ENCODE data around the gene FUT8. TPM values are rescaled to one million over a fixed set of nuclear protein-coding genes. Genes with fewer than 3 reads are reported as not detected.

Gene FUT8
- total RNA-seq, 2 donors from 2014 or later, result 9.5 to 13.5 TPM

GRCh38 chr14:65501328-65501727 is 88.8 kb downstream of the FUT8 start:
- no peaks in the 10 kb centered on the region for H3K36me3 ChIP-seq
- H3K4me3 ChIP-seq, result no peak overlapping the region
- no peak overlapping the region for H3K27ac ChIP-seq
- DNase-seq (ENCODE audit: low spot score), result no peak
- no peaks in the 10 kb centered on the region for H3K27me3 ChIP-seq
- no peak for TF ChIP-seq CTCF (IDR thresholded peaks at IDR 0.05)
- H3K4me1 ChIP-seq, result no peaks in the 10 kb centered on the region
- H3K9me3 ChIP-seq, result no peaks in the 10 kb centered on the region

- Histone ChIP-seq H3K36me3 (no peaks in the 10 kb centered on the region), H3K27ac (no peak overlapping the region), H3K4me3 (no peak overlapping the region), H3K27me3 (no peaks in the 10 kb centered on the region), H3K9me3 (no peaks in the 10 kb centered on the region), H3K4me1 (no peaks in the 10 kb centered on the region)
- no peak for DNase-seq (ENCODE audit: low spot score)
- TF ChIP-seq CTCF (IDR thresholded peaks at IDR 0.05), result no peak
Observed at GRCh38 chr14:65502676-65503124, 90.2 kb downstream of the FUT8 start.

GRCh38 chr14:65503771-65504170 is 91.2 kb downstream of the FUT8 start:
- TF ChIP-seq CTCF (IDR thresholded peaks at IDR 0.05), result no peak
- no peak overlapping the region for H3K27ac ChIP-seq
- no peaks in the 10 kb centered on the region for H3K4me1 ChIP-seq
- no peaks in the 10 kb centered on the region for H3K9me3 ChIP-seq
- no peak overlapping the region for H3K4me3 ChIP-seq
- DNase-seq (ENCODE audit: low spot score), result no peak
- no peaks in the 10 kb centered on the region for H3K27me3 ChIP-seq
- no peaks in the 10 kb centered on the region for H3K36me3 ChIP-seq

GRCh38 chr14:65506801-65507200 is 94.3 kb downstream of the FUT8 start:
- Histone ChIP-seq H3K27me3 (no peaks in the 10 kb centered on the region), H3K27ac (no peak overlapping the region), H3K4me1 (no peaks in the 10 kb centered on the region), H3K36me3 (no peaks in the 10 kb centered on the region), H3K9me3 (peaks cover 0 to 6% of the 10 kb centered on the region in 2 donors), H3K4me3 (no peak overlapping the region)
- DNase-seq (ENCODE audit: low spot score), result no peak
- no peak for TF ChIP-seq CTCF (IDR thresholded peaks at IDR 0.05)

GRCh38 chr14:65509842-65510241 is 97.3 kb downstream of the FUT8 start:
- Histone ChIP-seq H3K4me3 (no peak overlapping the region), H3K4me1 (no peaks in the 10 kb centered on the region), H3K27ac (no peak overlapping the region), H3K9me3 (peaks cover 0 to 6% of the 10 kb centered on the region in 2 donors), H3K27me3 (no peaks in the 10 kb centered on the region), H3K36me3 (no peaks in the 10 kb centered on the region)
- TF ChIP-seq CTCF (IDR thresholded peaks at IDR 0.05), result no peak
- DNase-seq (ENCODE audit: low spot score), result no peak

- peaks cover 0 to 6% of the 10 kb centered on the region in 2 donors for H3K9me3 ChIP-seq
- H3K4me1 ChIP-seq, result no peaks in the 10 kb centered on the region
- H3K27me3 ChIP-seq, result no peaks in the 10 kb centered on the region
- no peak for TF ChIP-seq CTCF (IDR thresholded peaks at IDR 0.05)
- DNase-seq (ENCODE audit: low spot score), result no peak
- H3K4me3 ChIP-seq, result no peak overlapping the region
- no peaks in the 10 kb centered on the region for H3K36me3 ChIP-seq
- H3K27ac ChIP-seq, result no peak overlapping the region
Observed at GRCh38 chr14:65513671-65514070, 101.1 kb downstream of the FUT8 start.
